SIG-M5 treated with dmso at 0.1 percent for 504 hours (cell line): Measurements from ENCODE around the gene SLFN5.
"Not testable (repeated sequence)": the region's sequence is repeated elsewhere in the genome, so short reads cannot be mapped to it uniquely, and the experiment has no call there.

Experiments
- DNase-seq: peaks from one replicate; lab custom pipeline; 2025; ENCODE audit not compliant: unreplicated experiment; lab: John Stamatoyannopoulos, UW

SLFN5 gene

DNA sequence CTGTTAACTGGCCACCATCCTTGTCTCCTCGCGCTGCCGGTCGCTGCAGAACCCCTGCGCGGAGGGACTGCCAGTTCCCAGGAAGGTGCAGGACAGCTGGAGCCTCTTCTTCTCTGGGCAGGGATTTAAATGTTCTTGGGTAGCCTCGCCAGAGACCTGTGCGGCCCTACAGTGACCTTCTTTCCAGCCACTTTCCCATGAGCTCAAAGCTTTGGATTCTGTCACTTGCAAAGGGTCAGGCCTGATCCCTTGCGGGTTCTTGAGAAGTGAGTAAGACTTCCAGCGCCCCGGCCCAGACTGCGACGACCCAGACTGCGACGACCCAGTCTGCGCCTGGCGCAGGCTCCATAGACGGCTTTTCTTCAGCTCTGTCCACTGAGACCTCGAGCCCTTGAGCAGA is 1.4 kb upstream of the SLFN5 start:
- DNase-seq, result no peak

DNA sequence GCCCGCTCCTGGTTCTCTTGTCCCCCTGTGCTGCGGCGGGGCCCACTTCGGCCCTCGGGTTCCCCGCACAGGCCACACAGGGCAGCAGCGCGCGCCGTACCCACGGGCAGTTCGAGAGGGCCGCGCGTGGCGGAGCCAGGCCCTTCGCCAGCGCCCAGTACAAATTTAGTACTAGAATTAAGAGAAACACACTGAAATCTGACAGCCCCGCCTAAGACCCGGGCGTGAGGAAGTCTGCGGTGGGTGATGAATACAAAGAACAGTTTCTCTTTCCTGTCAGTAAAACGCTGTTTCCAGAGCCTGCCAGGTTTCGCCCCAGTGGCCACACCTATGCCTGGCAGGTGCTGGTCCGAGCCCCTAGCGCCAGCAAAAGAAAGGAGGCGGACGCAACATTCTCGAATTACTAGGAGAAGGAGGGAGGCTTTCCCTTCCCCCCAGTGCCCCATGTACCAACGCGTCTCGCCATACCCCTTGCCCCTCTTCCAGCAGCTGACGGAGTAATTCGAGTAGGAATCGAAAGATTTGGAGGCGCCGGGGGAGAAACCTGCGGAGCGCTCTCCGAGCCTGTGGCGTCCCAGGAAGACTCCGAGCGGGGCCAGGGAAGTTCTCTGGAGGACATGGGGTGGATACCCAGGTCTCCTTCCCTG is 591 bp upstream of the SLFN5 start:
- peak; percentile 72 for DNase-seq

DNA sequence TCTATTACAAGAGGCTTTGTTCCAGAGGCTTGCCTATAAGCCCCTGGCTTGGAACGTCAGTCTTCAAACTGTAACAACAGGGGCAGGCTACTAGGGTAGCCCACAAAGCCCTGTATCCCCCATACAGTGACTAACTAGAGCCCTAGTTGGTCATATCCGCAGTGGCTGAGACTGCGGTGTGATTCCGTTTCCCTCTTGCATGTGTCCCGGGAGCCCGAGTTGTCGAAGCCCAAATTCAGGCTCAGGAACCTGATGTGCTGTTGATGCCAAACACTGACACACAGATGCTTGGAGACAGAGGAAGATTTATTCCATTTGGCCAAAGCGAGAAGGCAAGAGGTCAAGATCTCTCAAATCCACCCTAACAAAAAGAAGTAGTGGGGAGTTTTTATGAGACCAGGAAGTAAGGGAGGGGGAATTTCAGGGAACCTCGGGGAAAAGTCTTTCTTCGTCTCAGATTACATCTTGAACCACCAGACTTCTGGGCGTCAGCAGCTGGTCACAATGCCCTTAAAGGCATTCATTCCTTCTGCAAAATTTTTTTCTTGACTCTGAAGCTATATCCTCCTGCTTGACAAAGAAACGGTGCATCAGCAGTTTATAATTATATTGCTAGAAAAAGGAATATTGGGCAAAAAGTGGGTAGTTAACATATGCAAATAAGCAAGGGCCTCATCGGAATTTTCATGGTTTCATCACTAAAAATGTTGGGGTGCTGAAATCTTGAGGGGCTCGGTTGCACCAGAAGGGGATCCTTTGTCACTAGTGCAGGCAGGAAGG is 879 bp downstream of the SLFN5 start:
- DNase-seq, result no peak

DNA sequence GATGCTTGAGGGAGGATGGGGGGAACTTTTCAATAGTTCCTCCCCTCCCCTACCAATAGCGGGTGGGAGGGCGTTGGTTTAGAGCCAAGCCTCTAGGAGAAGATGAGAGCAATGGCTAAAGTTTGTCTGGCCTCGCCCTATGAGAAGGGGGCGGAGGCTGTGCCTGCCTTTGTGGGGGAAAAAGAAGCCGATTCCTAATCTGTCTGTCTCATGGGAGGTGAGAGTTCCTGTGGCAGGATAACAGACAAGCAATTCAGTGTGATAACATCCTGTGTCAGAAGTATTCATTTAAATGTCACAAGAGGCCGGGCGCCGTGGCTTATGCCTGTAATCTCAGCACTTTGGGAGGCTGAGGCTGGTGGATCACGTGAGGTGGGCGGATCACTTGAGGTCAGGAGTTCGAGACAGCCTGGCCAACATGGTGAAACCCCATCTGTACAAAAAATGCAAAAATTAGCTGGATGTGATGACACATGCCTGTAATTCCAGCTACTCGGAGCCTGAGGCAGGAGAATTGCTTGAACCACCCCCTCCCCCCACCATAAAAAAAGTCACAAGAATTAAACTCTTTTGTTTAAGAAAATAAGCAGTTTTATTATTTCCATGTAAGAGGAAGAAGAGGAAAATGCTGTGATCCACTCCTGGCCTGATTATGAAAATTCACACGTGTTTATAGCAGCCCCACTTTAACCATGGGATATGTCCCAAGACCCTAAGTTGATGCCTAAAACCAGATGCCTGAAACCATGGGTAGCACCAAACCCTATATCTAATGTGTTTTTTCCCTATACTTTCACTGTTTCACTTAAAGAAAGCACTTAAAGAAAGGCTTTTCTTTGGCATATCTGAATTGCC is 1.7 kb downstream of the SLFN5 start:
- DNase-seq, result no peak

DNA sequence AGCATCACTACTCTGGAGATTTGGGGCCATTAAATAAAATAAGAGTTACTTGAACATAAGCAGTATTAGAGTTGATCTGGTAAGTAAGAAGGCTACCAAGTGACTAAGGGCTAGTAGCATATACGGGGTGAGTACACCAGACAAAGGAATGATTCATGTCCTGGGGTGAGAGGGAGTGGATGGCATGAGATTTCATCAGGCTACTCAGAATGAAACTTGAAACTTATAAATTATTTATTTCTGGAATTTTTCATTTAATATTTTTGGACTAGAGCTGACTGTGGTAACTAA is 2.3 kb downstream of the SLFN5 start:
- DNase-seq, result no peak

DNA sequence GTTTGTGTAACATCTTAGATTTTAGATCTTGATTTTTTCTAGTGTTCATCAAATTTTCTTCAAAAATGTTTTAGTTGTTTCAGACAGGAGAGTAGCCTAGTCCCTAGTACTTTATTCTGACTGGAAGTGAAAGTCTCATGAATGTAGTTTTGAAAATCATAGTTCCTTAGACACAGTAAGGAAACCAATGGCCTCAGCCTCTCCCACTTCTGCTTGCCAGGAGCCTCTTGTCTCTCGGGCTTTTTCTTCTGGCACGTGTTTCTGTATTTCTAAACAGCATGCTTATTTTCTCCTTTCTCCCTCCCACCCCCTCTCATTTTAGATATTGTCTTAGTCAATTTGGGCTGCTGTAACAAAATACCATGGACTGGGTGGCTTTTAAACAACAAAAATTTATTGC is 9.8 kb downstream of the SLFN5 start:
- peak; percentile 74 for DNase-seq

DNA sequence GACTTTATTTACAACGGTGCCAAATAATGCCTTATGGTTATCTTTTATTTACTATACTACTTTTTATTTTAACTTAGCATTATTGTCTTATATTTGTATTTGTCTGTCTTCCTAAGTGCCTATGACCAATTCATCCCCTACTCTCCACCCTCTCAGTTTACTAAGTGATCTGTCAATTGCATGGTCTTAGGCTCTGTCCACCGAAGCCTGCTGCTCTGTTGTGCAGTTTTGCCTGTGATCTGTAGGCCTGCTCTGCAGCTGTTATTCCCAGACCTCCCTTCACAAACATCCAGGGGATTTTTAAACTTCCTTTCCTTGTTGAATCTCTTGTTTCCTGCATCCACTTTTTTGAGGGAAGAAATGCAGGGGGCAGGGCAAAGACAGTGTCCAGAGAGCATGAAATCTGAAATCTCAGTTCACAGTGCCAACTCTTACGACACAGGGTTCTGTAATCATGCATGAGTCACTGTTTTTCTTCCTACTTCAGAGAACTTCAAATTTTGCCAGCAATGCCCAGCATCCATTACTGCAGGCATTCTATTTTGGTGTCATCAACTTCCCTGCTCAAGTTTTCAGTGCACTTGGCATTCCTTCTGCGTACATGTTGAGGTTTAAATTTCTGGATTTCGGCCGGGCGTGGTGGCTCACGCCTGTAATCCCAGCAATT is 11.4 kb downstream of the SLFN5 start:
- DNase-seq, result peak; percentile 81

DNA sequence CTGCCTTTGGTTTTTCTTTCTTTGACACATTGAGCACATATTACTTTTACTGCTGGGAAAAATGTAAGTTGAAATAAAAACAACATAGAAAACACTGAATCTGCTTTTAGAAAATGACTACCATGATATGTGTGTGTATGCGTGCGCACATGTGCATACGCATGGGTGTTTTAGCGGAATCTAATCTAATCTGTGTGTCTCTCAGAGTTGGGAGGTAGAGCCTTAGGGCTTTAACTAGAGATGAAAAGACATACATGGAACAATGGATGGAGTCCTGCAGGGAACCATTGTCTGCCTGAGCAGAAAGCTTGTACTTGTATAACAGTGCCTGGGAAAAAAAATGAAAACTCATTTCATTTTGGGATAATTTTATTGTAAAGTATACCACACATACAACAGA is 12.4 kb downstream of the SLFN5 start:
- DNase-seq, result no peak

DNA sequence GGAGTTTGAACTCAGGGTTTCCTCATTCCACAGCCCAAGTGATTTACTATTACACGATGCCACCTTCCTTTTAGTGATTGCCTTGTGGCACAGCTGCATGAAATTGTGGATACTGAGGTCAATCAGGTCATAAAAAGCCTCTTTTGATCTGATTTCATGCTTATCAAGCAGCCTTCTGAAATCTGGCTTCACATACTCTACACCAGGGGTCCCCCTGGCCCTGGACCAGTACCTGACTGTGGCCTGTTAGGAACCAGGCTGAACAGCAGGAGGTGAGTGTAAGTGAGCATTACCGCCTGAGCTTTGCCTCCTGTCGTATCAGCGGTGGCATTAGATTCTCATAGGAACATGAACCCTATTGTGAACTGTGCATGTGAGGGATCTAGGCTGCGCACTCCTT is 13.8 kb downstream of the SLFN5 start:
- DNase-seq, result no peak

DNA sequence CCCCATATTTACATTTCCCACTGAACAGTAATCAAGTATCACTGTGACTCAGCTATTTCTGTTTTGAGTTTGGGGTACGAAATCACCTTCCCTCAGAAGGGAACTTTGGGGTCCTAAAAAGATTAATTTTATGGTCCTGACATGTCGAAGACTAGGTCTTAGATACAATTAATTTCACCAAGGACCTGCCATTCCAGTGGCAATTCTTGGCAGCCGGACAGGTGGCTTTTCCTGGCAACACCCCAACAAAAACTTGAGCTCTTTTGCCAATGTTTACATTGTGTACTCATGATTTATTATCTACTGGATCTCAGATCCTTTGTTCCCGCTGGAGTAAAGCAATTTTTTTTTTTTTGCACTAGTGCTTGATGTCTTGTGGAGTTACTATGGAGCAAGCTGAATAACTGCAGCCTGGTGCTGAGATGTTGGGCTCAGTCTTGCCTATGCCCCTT is 14.4 kb downstream of the SLFN5 start:
- DNase-seq, result peak; percentile 22

DNA sequence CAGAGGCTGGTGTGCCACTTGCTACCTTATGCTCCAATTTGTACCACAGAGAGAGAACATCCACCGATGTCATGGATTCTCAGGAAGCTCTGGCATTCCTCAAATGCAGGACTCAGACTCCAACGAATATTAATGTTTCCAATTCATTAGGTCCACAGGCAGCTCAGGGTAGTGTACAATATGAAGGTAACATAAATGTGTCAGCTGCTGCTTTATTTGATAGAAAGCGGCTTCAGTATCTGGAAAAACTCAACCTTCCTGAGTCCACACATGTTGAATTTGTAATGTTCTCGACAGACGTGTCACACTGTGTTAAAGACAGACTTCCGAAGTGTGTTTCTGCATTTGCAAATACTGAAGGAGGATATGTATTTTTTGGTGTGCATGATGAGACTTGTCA is 16.1 kb downstream of the SLFN5 start:
- no peak for DNase-seq

DNA sequence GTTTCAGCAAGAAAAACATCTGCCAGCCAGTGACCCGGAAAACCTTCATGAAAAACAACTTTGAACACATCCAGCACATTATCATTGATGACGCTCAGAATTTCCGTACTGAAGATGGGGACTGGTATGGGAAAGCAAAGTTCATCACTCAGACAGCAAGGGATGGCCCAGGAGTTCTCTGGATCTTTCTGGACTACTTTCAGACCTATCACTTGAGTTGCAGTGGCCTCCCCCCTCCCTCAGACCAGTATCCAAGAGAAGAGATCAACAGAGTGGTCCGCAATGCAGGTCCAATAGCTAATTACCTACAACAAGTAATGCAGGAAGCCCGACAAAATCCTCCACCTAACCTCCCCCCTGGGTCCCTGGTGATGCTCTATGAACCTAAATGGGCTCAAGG is 22.2 kb downstream of the SLFN5 start:
- DNase-seq, result no peak

DNA sequence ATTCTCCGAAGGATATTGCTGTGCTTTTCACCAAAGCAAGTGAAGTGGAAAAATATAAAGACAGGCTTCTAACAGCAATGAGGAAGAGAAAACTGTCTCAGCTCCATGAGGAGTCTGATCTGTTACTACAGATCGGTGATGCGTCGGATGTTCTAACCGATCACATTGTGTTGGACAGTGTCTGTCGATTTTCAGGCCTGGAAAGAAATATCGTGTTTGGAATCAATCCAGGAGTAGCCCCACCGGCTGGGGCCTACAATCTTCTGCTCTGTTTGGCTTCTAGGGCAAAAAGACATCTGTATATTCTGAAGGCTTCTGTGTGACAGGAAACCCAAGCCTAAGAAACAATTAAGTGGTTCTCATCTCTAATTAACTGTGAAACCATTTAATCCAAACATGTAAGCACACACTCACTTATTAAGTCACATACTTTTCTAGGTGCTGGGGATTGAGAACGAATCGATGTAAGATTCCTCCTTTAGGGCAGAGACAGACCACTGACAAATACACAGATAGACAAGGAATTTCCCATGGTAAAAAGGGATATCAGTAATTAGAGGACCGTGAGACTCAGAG is 22.8 kb downstream of the SLFN5 start:
- no peak for DNase-seq

DNA sequence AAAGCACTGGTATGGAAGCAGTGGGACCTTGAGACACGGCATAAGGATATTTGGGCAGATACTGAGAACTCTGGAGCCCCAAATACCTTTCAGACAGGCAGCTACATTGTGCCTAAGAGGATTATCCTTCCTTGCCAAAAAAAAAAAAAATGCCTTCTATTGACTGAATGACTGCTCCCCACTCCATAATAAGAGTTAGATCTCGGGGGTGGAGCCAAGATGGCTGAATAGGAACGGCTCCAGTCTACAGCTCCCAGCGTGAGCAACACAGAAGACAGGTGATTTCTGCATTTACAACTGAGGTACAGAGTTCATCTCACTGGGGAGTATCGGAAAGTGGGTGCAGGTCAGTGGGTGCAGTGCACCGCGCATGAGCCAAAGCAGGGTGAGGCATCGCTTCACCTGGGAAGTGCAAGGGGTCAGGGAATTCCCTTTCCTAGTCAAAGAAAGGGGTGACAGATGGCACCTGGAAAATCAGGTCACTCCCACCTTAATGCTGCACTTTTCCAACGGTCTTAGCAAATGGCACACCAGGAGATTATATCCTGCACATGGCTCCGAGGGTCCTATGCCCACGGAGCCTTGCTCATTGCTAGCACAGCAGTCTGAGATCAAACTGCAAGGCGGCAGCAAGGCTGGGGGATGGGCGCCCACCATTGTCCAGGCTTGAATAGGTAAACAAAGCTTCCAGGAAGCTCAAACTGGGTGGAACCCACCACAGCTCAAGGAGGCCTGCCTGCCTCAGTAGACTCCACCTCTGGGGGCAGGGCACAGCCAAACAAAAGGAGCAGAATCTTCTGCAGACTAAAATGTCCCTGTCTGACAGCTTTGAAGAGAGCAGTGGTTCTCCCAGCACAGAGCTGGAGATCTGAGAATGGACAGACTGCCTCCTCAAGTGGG is 31.5 kb downstream of the SLFN5 start:
- not testable (repeated sequence) for DNase-seq

DNA sequence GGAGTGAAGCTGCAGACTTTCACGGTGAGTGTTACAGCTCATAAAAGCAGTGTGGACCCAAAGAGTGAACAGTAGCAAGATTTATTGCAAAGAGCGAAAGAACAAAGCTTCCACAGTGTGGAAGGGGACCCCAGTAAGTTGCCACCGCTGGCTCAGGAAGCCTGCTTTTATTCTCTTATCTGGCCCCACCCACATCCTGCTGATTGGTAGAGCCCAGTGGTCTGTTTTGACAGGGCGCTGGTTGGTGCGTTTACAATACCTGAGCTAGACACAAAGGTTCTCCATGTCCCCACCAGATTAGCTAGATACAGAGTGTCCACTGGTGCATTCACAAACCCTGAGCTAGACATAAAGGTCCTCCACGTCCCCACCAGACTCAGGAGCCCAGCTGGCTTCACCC is 35.6 kb downstream of the SLFN5 start:
- DNase-seq, result not testable (repeated sequence)

DNA sequence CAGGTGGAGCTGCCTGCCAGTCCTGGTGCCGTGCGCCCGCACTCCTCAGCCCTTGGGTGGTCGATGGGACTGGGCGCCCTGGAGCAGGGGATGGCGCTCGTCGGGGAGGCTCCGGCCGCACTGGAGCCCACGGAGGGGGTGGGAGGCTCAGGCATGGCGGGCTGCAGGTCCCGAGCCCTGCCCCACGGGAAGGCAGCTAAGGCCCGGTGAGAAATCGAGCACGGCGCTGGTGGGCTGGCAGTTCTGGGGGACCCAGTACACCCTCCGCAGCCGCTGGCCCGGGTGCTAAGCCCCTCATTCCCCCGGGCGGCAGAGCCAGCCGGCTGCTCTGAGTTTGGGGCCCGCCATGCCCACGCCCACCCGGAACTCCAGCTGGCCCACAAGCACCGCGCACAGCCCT is 36.0 kb downstream of the SLFN5 start:
- DNase-seq, result not testable (repeated sequence)

DNA sequence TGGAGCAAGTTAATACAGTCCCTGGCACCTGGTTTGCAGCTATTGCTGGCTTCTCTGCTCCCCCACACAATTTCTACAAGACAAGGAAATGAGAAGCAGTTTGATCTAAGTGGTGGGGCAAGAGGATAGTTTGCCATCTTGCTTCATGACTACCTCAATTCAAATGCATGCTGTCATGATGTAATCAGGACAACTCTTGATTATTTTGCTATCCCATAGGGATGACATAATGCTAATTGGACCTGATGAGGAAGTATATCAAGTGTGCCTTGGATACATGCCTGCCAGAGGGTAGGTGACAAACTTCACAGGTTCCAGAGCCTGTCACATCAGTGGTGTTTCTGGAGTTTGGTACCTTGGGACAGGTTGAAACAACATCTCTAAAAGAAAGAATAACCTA is 40.9 kb downstream of the SLFN5 start:
- DNase-seq, result no peak

DNA sequence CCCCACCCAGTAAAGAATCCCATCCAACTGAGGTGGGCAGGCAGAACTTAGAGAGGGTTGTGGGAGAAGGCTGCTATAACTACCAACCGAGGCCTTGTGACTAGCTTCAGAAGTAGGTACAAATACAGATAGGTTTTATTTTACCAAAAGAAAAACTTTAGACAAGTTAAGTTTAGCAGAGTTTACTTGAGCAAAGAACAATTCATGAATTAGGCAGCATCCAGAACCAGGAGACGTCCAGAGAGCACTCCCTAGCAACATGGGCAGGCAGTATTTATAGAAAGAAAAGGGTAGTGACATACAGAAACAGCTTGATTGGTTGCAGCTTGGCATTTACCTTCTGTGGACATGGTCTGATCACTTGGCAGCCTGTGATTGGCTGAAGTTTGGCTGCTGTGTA is 42.1 kb downstream of the SLFN5 start:
- no peak for DNase-seq

DNA sequence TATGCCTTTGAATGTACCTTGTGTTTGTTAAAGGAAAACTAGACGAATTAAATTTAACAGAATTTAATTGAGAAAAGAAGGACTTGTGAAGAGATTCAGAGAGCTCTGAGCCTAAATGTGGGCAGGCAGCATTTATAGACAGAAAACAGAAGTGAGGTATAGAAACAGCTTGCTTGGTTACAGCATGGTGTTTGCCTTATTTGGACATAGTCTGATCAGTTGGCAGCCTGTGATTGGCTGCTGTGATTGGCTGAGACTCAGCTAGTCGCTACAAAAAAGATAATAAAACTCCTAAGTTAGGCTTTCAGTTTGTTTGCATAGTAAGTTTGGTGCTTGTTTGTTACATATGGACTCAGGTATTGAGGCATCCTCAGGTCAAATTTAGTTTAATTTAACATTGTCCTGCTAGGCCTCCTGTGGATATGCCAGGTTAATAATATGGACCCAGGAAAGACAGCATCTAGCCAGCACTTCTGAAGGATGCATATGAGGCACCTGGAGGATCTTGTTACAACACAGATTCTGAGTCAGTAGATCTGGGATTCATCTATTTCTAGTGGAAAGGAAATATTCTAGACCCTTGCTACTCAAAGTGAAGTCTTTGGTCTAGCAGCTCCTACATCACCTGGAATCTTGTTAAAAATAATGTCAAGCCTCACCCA is 43.4 kb downstream of the SLFN5 start:
- DNase-seq, result peak; percentile 37
